Activated CD4-positive, alpha-beta T cell treated with anti-CD3 and anti-CD28 coated beads, Interleukin-2, amount 50 U/mL, for 48 hours (primary cell): ENCODE data around the gene ACTBL2.

Experiments
- DNase-seq, 2 experiments: peaks; one replicate each; pipeline ENCODE4 v3.0.0-alpha.2; 2020

ACTBL2 gene

GRCh38 chr5:57448287-57448686 lies 34.3 kb downstream of the ACTBL2 start:
- DNase-seq: no peak

GRCh38 chr5:57447658-57448057 lies 35.0 kb downstream of the ACTBL2 start:
- no peak for DNase-seq

GRCh38 chr5:57446966-57447365 lies 35.6 kb downstream of the ACTBL2 start:
- no peak for DNase-seq

- no peak for DNase-seq
Observed at GRCh38 chr5:57445705-57446037, 36.9 kb downstream of the ACTBL2 start.

GRCh38 chr5:57445006-57445704 lies 37.5 kb downstream of the ACTBL2 start:
- no peak for DNase-seq

- peak in 1 of 2 experiments; percentile 5 for DNase-seq
Observed at GRCh38 chr5:57442080-57442839, 40.4 kb downstream of the ACTBL2 start.

- DNase-seq: no peak
Observed at GRCh38 chr5:57441557-57441956, 41.1 kb downstream of the ACTBL2 start.

- DNase-seq: no peak
Observed at GRCh38 chr5:57439601-57440000, 43.0 kb downstream of the ACTBL2 start.

- no peak for DNase-seq
Observed at GRCh38 chr5:57437976-57438805, 44.4 kb downstream of the ACTBL2 start.

GRCh38 chr5:57436586-57436985 lies 46.0 kb downstream of the ACTBL2 start:
- DNase-seq: no peak

GRCh38 chr5:57435701-57436134 lies 46.9 kb downstream of the ACTBL2 start:
- no peak for DNase-seq

- DNase-seq: no peak
Observed at GRCh38 chr5:57434683-57435082, 47.9 kb downstream of the ACTBL2 start.

GRCh38 chr5:57434227-57434640 lies 48.4 kb downstream of the ACTBL2 start:
- DNase-seq: no peak

GRCh38 chr5:57432876-57433275 lies 49.7 kb downstream of the ACTBL2 start:
- DNase-seq: no peak

- no peak for DNase-seq
Observed at GRCh38 chr5:57431759-57432158, 50.9 kb downstream of the ACTBL2 start.
